GM12874 (cell line): ENCODE measurements around the gene LRRC61.

Source experiments
- TF ChIP-seq, protein P1 (sequence below): IDR thresholded peaks from 2 replicates; pipeline ENCODE4 v1.5.1; 2011; ENCODE audit warnings: low read depth, mild to moderate bottlenecking, control low read depth, low read length, moderate library complexity; ENCODE audit not compliant: insufficient read depth

LRRC61 gene

DNA sequence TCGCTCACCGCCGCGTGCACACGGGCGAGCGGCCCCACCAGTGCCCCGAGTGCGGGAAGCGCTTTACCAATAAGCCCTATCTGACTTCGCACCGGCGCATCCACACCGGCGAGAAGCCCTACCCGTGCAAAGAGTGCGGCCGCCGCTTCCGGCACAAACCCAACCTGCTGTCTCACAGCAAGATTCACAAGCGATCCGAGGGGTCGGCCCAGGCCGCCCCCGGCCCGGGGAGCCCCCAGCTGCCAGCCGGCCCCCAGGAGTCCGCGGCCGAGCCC lies 48.8 kb downstream of the LRRC61 start:
- TF ChIP-seq, protein P1, sequence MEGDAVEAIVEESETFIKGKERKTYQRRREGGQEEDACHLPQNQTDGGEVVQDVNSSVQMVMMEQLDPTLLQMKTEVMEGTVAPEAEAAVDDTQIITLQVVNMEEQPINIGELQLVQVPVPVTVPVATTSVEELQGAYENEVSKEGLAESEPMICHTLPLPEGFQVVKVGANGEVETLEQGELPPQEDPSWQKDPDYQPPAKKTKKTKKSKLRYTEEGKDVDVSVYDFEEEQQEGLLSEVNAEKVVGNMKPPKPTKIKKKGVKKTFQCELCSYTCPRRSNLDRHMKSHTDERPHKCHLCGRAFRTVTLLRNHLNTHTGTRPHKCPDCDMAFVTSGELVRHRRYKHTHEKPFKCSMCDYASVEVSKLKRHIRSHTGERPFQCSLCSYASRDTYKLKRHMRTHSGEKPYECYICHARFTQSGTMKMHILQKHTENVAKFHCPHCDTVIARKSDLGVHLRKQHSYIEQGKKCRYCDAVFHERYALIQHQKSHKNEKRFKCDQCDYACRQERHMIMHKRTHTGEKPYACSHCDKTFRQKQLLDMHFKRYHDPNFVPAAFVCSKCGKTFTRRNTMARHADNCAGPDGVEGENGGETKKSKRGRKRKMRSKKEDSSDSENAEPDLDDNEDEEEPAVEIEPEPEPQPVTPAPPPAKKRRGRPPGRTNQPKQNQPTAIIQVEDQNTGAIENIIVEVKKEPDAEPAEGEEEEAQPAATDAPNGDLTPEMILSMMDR, result no peak

DNA sequence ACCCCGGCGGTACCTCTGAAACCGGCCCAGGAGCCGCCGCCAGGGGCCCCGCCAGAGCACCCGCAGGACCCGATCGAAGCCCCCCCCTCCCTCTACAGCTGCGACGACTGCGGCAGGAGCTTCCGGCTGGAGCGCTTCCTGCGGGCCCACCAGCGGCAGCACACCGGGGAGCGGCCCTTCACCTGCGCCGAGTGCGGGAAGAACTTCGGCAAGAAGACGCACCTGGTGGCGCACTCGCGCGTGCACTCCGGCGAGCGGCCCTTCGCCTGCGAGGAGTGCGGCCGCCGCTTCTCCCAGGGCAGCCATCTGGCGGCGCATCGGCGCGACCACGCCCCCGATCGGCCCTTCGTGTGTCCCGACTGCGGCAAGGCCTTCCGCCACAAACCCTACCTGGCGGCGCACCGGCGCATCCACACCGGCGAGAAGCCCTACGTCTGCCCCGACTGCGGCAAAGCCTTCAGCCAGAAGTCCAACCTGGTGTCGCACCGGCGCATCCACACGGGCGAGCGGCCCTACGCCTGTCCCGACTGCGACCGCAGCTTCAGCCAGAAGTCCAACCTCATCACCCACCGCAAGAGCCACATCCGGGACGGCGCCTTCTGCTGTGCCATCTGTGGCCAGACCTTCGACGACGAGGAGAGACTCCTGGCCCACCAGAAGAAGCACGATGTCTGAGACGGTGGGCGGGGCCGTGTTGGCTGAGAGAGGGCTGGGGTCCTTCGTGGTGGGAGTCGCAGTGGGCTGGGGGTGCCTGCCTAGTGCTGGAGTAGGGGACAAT lies 49.3 kb downstream of the LRRC61 start:
- TF ChIP-seq, protein P1, result no peak

DNA sequence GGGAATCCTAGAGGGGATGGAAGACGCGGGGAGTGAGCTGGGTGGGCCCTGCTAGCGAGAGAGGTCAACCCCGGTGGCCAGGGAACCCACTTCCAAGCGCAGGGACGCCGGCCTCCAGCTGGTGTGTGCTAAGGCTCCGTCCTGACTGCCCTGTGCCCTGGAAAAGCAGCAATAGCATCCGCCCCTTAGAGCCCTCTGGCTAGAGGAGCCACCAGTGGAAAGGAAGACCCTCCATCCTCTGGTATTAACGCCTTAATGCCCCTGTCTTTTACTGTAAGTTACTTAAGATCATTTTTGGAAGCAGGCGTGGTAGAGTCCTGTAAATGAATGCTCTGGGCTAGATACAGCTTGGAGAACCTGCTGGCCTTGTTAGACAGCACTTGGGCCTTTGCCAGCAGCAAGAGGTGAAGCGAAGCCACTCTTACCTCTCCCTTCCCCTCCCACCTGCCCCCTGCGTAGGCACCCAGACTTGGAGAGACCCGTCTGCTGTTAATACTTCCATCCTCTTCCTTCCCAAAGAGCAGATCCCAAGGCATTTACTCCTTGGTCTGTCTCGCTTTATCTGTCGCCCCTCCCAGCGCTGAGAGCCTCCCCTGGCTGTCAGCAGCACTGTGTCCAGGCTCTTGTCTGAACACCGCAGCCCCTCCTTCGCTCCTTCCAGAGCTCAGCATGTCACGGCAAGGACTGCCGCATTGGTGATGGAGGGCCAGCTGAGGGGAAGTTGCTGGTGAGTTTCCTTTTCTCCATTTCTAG lies 50.1 kb downstream of the LRRC61 start:
- TF ChIP-seq, protein P1, result no peak

- TF ChIP-seq, protein P1, result no peak
These were observed 50.9 kb downstream of the LRRC61 start for GRCh38 chr7:150374026-150374425.

GRCh38 chr7:150374472-150374871 lies 51.3 kb downstream of the LRRC61 start:
- TF ChIP-seq, protein P1, result no peak

DNA sequence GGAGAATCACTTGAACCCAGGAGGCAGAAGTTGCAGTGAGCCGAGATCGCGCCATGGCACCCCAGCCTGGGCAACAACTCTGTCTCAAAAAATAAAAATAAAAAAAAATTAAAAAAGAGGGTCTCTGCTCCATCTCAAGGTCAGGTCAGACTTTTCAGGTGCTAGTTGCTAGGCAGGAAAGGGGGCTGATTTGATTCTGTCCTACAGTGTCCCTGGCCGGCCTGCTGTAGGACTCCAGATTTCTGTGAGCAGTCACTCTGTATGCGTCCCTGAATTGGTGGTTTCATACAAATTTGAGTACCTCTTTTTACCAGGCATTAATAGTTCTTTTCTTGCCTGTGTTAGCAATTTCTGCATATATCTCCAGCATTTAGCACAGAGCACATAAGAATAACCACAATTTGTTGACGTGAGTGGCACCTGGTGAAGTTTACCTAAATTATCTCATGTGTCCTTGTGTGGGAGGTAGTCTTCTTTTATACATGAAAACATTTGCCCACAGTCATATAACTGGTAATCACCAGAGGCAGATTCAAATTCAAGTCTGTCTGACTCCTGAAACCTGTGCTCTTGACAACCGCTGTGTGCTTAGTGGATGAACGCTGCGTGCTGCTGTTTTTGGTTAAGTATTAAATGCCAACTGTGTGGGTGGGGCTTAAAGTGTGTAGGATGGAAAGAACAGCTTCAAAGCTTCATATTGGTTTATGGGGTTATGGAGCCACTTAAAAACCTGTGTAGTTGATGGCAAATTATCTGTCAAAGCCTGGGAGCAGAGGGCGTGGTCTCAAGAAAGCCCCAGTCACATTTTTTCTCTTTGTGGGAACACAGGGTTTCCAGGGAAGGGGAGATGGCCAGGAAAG lies 52.7 kb downstream of the LRRC61 start:
- TF ChIP-seq, protein P1, result no peak

DNA sequence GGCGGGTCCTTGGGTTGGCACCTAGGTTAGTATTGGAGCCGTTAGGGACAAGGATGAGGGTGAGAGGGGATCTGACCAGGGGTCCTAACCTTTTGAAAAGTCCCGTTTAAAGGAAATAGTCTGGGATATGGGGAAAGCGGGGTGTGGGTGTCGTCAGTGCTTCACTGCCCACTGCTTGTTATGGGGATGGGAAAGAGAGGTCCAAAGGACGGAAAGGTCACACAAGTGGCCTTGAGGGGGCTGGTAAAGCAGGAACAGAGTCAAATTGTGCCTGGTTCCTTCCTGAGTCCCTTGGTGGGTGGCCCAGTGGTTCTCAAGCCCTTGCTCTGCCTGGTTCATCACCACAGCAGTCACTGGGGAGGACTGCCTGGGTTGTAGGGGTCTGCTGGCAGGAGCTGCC lies 53.4 kb downstream of the LRRC61 start:
- TF ChIP-seq, protein P1, result no peak
